K562 (cell line): ENCODE measurements around the gene SLCO3A1.

Experiments used
- CHCHD3 ChIP-seq: fragments of 250-450 bp; sonication (Bioruptor Pico); IDR thresholded peaks from 2 replicates; pipeline ENCODE4 v2.1.2; 2022; ENCODE audit warnings: mild to moderate bottlenecking
- CTCF ChIP-seq, 3 experiments: IDR thresholded peaks in 2 of 3; conservative IDR thresholded peaks in 1 of 3; 2 replicates each; pipeline ENCODE4 v1.5.1; 2011 to 2012; ENCODE audit warnings: low read length in 3 of 3, mild to moderate bottlenecking in 3 of 3, control low read depth in 2 of 3, improper control_type of control experiment in 1 of 3, inconsistent platforms in 1 of 3, low read depth in 1 of 3, mixed read lengths in 1 of 3, moderate library complexity in 1 of 3; ENCODE audit not compliant: insufficient read depth in 2 of 3
- ESRRA ChIP-seq: fragments of 450-650 bp; IDR thresholded peaks from 2 replicates; pipeline ENCODE4 v1.6.1; 2014; ENCODE audit warnings: low read depth, mild to moderate bottlenecking, moderate library complexity, borderline replicate concordance
- FOXM1 ChIP-seq, 2 experiments: fragments of 450-650 bp in 1 of 2; sonication (generic) in 1 of 2; formaldehyde crosslinking in 1 of 2; IDR thresholded peaks; 2 replicates each; pipeline versions ENCODE4 v1.6.1 to v1.9.0; 2017 to 2022; ENCODE audit warnings: low read depth in 2 of 2, mild to moderate bottlenecking in 2 of 2, missing genetic modification reagents in 1 of 2, moderate library complexity in 1 of 2
- RBFOX2 ChIP-seq: fragments of 200-400 bp; formaldehyde crosslinking; IDR thresholded peaks from 2 replicates; pipeline ENCODE4 v1.6.1; 2017; ENCODE audit warnings: low read depth, mild to moderate bottlenecking, low read length, moderate library complexity
- RFX1 ChIP-seq: fragments of 450-650 bp; IDR thresholded peaks from 2 replicates; pipeline ENCODE4 v1.6.1; 2016; ENCODE audit warnings: mild to moderate bottlenecking, moderate library complexity
- UBTF ChIP-seq, 2 experiments: IDR thresholded peaks; 2 replicates each; pipeline ENCODE4 v1.6.1; 2012; ENCODE audit warnings: improper control_type of control experiment in 2 of 2, low read depth in 2 of 2, low read length in 2 of 2, borderline replicate concordance in 1 of 2

- TF ChIP-seq CTCF (IDR thresholded peaks at IDR 0.05 in 2 of 3, conservative IDR thresholded peaks at IDR 0.05 in 1 of 3; ENCODE audit: insufficient read depth in 2 of 3, low read depth in 1 of 3, low read length in 3 of 3) (no peak), UBTF (IDR thresholded peaks at IDR 0.05; ENCODE audit: borderline replicate concordance in 1 of 2, low read depth in 2 of 2, low read length in 2 of 2) (no peak), FOXM1 (IDR thresholded peaks at IDR 0.05; ENCODE audit: low read depth) (no peak), FOXM1 (CRISPR knock-in tag; IDR thresholded peaks at IDR 0.05; ENCODE audit: low read depth) (no peak), RFX1 (no peak), RBFOX2 (no peak), ESRRA (no peak), CHCHD3 (CRISPR knock-in tag) (no peak)
Measured at GRCh38 chr15:92035961-92036360, 182.5 kb downstream of the SLCO3A1 start.
